ENCODE measurements around the gene UBE2QL1.

The UBE2QL1 gene

DNA sequence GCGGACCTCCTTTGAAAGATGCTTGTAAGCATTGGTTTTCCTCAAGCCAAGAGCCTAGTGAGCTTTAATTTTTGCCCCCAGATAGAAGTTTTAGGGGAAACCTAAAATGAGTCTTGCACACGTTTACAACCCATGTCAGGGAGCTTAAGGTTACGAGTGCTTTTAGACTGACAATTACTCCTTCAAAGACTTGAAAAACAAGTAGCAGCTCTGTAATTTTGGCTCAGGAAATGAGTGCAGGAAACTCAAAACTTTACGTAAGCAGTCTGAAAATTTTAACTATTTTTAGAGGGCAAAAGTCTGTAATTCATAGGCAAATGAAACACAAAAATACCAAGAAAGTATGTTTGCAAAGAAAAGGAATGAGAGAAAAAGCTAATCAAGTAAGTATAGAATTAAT, 36.8 kb downstream of the UBE2QL1 start:
- no peaks in the 10 kb centered on the region; a peak in 1 of 3 replicates for H3K36me3 ChIP-seq (ENCODE audit: control insufficient read depth in 2 of 2, insufficient read depth in 1 of 2, low read length in 2 of 2)
- TF ChIP-seq YY2 (tag by site-specific recombination; IDR thresholded peaks at IDR 0.05) (no peak), GLIS2 (tag by site-specific recombination; IDR thresholded peaks at IDR 0.05) (no peak), GLI4 (tag by site-specific recombination; IDR thresholded peaks at IDR 0.05) (no peak), KLF8 (tag by site-specific recombination; IDR thresholded peaks at IDR 0.05) (no peak), ZNF585B (tag by site-specific recombination; IDR thresholded peaks at IDR 0.05) (no peak), HOXC10 (CRISPR knock-in tag; IDR thresholded peaks at IDR 0.05) (no peak)
- TF ChIP-seq, protein P1, sequence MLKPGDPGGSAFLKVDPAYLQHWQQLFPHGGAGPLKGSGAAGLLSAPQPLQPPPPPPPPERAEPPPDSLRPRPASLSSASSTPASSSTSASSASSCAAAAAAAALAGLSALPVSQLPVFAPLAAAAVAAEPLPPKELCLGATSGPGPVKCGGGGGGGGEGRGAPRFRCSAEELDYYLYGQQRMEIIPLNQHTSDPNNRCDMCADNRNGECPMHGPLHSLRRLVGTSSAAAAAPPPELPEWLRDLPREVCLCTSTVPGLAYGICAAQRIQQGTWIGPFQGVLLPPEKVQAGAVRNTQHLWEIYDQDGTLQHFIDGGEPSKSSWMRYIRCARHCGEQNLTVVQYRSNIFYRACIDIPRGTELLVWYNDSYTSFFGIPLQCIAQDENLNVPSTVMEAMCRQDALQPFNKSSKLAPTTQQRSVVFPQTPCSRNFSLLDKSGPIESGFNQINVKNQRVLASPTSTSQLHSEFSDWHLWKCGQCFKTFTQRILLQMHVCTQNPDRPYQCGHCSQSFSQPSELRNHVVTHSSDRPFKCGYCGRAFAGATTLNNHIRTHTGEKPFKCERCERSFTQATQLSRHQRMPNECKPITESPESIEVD (tag by site-specific recombination; IDR thresholded peaks at IDR 0.05), result no peak
- no peaks in the 10 kb centered on the region for H3K9me3 ChIP-seq (ENCODE audit: control insufficient read depth, insufficient read depth, low read depth, low read length)
- H3K27ac ChIP-seq (ENCODE audit: extremely low read depth, low read depth, low read length), result no peak overlapping the region
- peaks cover 4% of the 10 kb centered on the region for H3K4me1 ChIP-seq (ENCODE audit: control insufficient read depth, insufficient read depth, low read length)
- CTCF ChIA-PET, result interaction anchor here (0.7 to 1.2 kb wide), 2 partner anchors 46 to 989 kb away, joined by 3 read pairs; no protein-coding TSS in a partner anchor
- no peak overlapping the region for H3K4me3 ChIP-seq (ENCODE audit: low read depth, low read length)
- POLR2A ChIA-PET, result interaction anchor here (1.2 kb wide), 1 partner anchor 10 kb away, joined by 6 read pairs; no protein-coding TSS in a partner anchor

DNA sequence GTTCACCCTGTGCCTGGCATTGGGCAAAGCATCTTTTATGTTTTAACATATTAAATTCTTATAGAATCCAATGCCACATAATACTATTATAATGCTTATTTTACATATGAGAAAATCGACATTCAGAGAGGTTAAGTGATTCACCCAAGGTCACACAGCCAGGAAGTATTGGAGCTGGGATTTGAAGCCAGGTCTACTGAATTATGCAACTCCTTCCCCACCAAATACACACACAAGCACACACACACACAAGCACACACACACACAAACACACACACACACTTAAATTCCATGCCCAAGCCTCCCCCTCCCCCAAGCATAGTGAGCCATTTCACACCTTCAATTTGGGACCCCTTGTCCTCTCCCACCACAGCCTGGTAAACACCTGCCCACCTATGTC, 37.4 kb downstream of the UBE2QL1 start:
- H3K4me3 ChIP-seq (ENCODE audit: low read depth, low read length), result no peak overlapping the region
- no peak overlapping the region for H3K27ac ChIP-seq (ENCODE audit: extremely low read depth, low read depth, low read length)
- peaks cover 4% of the 10 kb centered on the region for H3K4me1 ChIP-seq (ENCODE audit: control insufficient read depth, insufficient read depth, low read length)
- ChIA-PET POLR2A (interaction anchor here (1.2 kb wide), 1 partner anchor 11 kb away, joined by 6 read pairs; no protein-coding TSS in a partner anchor), CTCF (interaction anchor here (1.2 kb wide), 1 partner anchor 989 kb away, joined by 3 read pairs; no protein-coding TSS in a partner anchor)
- H3K9me3 ChIP-seq (ENCODE audit: control insufficient read depth, insufficient read depth, low read depth, low read length), result no peaks in the 10 kb centered on the region
- no peaks in the 10 kb centered on the region; a peak in 1 of 3 replicates for H3K36me3 ChIP-seq (ENCODE audit: control insufficient read depth in 2 of 2, insufficient read depth in 1 of 2, low read length in 2 of 2)
- TF ChIP-seq, protein P2, sequence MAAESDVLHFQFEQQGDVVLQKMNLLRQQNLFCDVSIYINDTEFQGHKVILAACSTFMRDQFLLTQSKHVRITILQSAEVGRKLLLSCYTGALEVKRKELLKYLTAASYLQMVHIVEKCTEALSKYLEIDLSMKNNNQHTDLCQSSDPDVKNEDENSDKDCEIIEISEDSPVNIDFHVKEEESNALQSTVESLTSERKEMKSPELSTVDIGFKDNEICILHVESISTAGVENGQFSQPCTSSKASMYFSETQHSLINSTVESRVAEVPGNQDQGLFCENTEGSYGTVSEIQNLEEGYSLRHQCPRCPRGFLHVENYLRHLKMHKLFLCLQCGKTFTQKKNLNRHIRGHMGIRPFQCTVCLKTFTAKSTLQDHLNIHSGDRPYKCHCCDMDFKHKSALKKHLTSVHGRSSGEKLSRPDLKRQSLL (tag by site-specific recombination; IDR thresholded peaks at IDR 0.05), result no peak
- TF ChIP-seq ZNF174 (tag by site-specific recombination; IDR thresholded peaks at IDR 0.05) (no peak), ZNF302 (tag by site-specific recombination; IDR thresholded peaks at IDR 0.05; ENCODE audit: low read depth) (no peak), ZNF366 (tag by site-specific recombination; conservative IDR thresholded peaks at IDR 0.05) (no peak), ZBTB1 (tag by site-specific recombination; IDR thresholded peaks at IDR 0.05) (no peak), ZIC2 (tag by site-specific recombination; IDR thresholded peaks at IDR 0.05) (no peak), ZNF416 (tag by site-specific recombination; IDR thresholded peaks at IDR 0.05) (no peak), ZNF133 (tag by site-specific recombination; IDR thresholded peaks at IDR 0.05) (no peak), ZNF19 (tag by site-specific recombination; IDR thresholded peaks at IDR 0.05; ENCODE audit: low read depth) (no peak), ZNF549 (tag by site-specific recombination; IDR thresholded peaks at IDR 0.05) (no peak), ZNF202 (tag by site-specific recombination; IDR thresholded peaks at IDR 0.05; ENCODE audit: borderline replicate concordance) (no peak), ZNF768 (tag by site-specific recombination; IDR thresholded peaks at IDR 0.05) (peak; percentile 92)
- TF ChIP-seq, protein P3, sequence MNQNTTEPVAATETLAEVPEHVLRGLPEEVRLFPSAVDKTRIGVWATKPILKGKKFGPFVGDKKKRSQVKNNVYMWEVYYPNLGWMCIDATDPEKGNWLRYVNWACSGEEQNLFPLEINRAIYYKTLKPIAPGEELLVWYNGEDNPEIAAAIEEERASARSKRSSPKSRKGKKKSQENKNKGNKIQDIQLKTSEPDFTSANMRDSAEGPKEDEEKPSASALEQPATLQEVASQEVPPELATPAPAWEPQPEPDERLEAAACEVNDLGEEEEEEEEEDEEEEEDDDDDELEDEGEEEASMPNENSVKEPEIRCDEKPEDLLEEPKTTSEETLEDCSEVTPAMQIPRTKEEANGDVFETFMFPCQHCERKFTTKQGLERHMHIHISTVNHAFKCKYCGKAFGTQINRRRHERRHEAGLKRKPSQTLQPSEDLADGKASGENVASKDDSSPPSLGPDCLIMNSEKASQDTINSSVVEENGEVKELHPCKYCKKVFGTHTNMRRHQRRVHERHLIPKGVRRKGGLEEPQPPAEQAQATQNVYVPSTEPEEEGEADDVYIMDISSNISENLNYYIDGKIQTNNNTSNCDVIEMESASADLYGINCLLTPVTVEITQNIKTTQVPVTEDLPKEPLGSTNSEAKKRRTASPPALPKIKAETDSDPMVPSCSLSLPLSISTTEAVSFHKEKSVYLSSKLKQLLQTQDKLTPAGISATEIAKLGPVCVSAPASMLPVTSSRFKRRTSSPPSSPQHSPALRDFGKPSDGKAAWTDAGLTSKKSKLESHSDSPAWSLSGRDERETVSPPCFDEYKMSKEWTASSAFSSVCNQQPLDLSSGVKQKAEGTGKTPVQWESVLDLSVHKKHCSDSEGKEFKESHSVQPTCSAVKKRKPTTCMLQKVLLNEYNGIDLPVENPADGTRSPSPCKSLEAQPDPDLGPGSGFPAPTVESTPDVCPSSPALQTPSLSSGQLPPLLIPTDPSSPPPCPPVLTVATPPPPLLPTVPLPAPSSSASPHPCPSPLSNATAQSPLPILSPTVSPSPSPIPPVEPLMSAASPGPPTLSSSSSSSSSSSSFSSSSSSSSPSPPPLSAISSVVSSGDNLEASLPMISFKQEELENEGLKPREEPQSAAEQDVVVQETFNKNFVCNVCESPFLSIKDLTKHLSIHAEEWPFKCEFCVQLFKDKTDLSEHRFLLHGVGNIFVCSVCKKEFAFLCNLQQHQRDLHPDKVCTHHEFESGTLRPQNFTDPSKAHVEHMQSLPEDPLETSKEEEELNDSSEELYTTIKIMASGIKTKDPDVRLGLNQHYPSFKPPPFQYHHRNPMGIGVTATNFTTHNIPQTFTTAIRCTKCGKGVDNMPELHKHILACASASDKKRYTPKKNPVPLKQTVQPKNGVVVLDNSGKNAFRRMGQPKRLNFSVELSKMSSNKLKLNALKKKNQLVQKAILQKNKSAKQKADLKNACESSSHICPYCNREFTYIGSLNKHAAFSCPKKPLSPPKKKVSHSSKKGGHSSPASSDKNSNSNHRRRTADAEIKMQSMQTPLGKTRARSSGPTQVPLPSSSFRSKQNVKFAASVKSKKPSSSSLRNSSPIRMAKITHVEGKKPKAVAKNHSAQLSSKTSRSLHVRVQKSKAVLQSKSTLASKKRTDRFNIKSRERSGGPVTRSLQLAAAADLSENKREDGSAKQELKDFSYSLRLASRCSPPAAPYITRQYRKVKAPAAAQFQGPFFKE (tag by site-specific recombination; IDR thresholded peaks at IDR 0.05; ENCODE audit: borderline replicate concordance), result no peak
- TF ChIP-seq, protein P4, sequence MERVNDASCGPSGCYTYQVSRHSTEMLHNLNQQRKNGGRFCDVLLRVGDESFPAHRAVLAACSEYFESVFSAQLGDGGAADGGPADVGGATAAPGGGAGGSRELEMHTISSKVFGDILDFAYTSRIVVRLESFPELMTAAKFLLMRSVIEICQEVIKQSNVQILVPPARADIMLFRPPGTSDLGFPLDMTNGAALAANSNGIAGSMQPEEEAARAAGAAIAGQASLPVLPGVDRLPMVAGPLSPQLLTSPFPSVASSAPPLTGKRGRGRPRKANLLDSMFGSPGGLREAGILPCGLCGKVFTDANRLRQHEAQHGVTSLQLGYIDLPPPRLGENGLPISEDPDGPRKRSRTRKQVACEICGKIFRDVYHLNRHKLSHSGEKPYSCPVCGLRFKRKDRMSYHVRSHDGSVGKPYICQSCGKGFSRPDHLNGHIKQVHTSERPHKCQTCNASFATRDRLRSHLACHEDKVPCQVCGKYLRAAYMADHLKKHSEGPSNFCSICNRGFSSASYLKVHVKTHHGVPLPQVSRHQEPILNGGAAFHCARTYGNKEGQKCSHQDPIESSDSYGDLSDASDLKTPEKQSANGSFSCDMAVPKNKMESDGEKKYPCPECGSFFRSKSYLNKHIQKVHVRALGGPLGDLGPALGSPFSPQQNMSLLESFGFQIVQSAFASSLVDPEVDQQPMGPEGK (tag by site-specific recombination; IDR thresholded peaks at IDR 0.05), result no peak
- TF ChIP-seq, protein P5, sequence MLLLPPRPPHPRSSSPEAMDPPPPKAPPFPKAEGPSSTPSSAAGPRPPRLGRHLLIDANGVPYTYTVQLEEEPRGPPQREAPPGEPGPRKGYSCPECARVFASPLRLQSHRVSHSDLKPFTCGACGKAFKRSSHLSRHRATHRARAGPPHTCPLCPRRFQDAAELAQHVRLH (tag by site-specific recombination; IDR thresholded peaks at IDR 0.05), result 0 out of 2 replicates have a peak, but pooled peaks have one; percentile 60
- TF ChIP-seq, protein P6, sequence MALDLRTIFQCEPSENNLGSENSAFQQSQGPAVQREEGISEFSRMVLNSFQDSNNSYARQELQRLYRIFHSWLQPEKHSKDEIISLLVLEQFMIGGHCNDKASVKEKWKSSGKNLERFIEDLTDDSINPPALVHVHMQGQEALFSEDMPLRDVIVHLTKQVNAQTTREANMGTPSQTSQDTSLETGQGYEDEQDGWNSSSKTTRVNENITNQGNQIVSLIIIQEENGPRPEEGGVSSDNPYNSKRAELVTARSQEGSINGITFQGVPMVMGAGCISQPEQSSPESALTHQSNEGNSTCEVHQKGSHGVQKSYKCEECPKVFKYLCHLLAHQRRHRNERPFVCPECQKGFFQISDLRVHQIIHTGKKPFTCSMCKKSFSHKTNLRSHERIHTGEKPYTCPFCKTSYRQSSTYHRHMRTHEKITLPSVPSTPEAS (tag by site-specific recombination; IDR thresholded peaks at IDR 0.05), result peak; percentile 94

Measured in HEK293 (cell line).